OCI-LY3 (cell line): Measurements from ENCODE around the gene ZNF672.

Experiments used
- CTCF ChIP-seq: fragments of 200-600, 300-600 bp; sonication (generic); IDR thresholded peaks from 2 replicates; pipeline ENCODE4 v1.5.1; 2014; ENCODE audit warnings: antibody characterized with exemption, low read length, low read depth
- EZH2phosphoT487 ChIP-seq: fragments of 200-600 bp; shearing (Covaris generic); IDR thresholded peaks from 2 replicates; pipeline ENCODE4 v1.6.1; 2018; ENCODE audit warnings: antibody characterized with exemption, mixed run types, low read depth

GRCh38 chr1:248851390-248851789 is 13.4 kb downstream of the ZNF672 start:
- TF ChIP-seq CTCF (no peak), EZH2phosphoT487 (no peak)
